Iris pigment epithelial cell (primary cell): Measurements from ENCODE around the gene TMEM61.

Experiments used
- DNase-seq: peaks from one replicate; pipeline ENCODE4 v3.0.0-alpha.2; 2011; ENCODE audit warnings: low read depth

Gene TMEM61

DNA sequence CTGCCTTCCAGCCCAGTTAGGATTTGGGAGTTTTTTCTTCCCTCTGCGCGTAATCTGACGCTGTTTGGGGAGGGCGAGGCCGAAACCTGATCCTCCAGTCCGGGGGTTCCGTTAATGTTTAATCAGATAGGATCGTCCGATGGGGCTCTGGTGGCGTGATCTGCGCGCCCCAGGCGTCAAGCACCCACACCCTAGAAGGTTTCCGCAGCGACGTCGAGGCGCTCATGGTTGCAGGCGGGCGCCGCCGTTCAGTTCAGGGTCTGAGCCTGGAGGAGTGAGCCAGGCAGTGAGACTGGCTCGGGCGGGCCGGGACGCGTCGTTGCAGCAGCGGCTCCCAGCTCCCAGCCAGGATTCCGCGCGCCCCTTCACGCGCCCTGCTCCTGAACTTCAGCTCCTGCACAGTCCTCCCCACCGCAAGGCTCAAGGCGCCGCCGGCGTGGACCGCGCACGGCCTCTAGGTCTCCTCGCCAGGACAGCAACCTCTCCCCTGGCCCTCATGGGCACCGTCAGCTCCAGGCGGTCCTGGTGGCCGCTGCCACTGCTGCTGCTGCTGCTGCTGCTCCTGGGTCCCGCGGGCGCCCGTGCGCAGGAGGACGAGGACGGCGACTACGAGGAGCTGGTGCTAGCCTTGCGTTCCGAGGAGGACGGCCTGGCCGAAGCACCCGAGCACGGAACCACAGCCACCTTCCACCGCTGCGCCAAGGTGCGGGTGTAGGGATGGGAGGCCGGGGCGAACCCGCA lies 59.1 kb downstream of the TMEM61 start, which contains the start of gene PCSK9:
PCSK9 (plus strand) TSS at position 207 of the 741 bp plus-strand sequence; CDS start at position 497, 290 bp downstream.
- DNase-seq, result peak; percentile 59

DNA sequence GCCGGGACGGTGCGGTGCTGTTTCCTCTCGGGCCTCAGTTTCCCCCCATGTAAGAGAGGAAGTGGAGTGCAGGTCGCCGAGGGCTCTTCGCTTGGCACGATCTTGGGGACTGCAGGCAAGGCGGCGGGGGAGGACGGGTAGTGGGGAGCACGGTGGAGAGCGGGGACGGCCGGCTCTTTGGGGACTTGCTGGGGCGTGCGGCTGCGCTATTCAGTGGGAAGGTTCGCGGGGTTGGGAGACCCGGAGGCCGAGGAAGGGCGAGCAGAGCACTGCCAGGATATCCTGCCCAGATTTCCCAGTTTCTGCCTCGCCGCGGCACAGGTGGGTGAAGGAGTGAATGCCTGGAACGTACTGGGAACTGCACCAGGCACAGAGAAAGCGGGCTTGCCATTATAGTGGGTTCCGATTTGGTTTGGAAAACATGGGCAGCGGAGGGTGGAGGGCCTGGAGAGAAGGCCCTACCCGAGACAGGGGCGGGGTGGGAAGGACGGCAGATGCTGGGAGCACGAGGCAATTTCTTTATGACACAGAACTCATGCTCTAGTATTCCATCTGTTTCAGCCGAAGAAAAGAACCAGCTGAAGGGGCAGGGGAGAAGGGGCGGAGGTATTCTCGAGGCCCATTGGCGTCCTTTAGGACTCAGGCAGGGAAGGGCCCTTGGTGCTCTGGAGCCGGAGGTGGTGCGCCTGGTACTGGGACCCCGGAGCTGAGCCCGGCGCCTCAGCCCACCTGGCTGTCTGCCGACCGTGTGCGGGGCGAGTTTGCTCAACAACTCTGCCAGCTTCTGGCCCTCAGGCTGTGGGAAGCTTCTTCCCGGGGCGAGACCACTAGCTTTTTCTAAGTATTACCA lies 59.9 kb downstream of the TMEM61 start:
- peak; percentile 13 for DNase-seq

DNA sequence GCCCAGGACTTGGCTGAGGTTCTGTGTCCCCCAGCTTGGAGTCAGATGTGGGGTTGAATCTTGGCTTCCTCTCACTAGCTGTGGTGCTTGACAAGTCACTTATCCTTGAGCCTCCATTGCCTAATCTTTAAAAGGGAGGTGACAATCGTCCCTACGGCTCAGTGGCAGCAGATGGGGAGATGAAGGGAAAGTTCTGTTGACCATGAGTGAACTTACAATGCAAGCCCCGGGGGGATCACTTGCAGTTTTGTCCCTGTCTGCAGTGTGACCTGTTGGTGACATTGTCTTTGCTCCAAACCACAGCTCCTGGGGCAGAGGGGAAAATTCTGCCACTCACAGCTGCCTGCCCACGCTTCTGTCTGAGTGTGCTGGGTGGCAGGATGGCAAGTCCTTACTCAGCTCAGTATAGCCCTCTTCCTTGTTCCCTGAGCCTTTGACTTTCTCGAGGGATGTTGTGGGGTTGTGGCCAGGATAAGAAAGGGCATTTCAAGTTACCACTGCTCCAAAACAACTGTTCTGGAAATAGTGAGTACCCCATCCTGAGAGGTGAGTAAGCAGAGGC lies 60.6 kb downstream of the TMEM61 start:
- no peak for DNase-seq

DNA sequence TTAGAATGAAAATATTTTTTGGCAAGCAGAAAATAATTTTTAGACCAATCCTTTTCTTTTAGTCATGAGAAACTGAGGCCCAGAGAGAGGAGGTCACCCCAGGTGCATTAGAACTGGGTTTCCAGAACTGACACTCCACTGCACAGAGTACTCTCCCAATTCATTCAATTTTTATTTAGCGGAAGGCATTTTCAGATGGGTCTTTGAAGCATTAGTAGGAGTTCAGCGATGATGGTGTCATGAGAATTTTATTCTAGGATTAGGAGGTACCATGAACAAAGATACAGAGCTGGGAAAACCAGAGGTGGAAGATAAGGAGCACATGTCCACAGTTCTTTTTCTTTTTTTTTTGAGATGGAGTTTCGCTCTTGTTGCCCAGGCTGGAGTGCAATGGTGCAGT lies 61.2 kb downstream of the TMEM61 start:
- no peak for DNase-seq
